ENCODE data around the gene SCN10A.

Gene SCN10A

DNA sequence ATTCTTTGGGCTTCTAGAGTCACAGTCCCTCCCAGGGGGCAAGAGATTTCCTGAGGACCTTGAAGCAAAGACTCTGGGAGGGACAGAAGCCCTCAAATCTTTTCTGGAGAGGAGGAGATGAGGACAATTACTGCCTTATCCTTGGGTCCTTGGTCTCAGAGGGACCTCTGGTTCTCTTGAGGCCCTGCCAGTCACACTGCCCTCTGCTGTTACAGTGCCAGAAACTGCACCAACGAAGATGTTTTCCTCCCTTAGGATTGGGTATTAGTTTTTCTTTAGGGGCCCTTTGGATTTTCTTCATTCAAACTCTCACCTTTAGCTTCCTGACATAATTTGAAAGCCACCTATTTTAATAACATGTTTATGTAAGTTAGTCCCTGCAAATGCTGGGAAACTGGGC is 108.3 kb downstream of the SCN10A start:
- TF ChIP-seq ISL1 (CRISPR knock-in tag; IDR thresholded peaks at IDR 0.05) (no peak), ESRRG (CRISPR knock-in tag; IDR thresholded peaks at IDR 0.05) (no peak)
- TF ChIP-seq, protein P1, sequence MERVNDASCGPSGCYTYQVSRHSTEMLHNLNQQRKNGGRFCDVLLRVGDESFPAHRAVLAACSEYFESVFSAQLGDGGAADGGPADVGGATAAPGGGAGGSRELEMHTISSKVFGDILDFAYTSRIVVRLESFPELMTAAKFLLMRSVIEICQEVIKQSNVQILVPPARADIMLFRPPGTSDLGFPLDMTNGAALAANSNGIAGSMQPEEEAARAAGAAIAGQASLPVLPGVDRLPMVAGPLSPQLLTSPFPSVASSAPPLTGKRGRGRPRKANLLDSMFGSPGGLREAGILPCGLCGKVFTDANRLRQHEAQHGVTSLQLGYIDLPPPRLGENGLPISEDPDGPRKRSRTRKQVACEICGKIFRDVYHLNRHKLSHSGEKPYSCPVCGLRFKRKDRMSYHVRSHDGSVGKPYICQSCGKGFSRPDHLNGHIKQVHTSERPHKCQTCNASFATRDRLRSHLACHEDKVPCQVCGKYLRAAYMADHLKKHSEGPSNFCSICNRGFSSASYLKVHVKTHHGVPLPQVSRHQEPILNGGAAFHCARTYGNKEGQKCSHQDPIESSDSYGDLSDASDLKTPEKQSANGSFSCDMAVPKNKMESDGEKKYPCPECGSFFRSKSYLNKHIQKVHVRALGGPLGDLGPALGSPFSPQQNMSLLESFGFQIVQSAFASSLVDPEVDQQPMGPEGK (CRISPR knock-in tag; IDR thresholded peaks at IDR 0.05; ENCODE audit: borderline replicate concordance) = no peak
- peak; percentile 34; the same call in 1 of the 3 replicates for ATAC-seq

- no peak for ATAC-seq
- TF ChIP-seq, protein P1 (CRISPR knock-in tag; IDR thresholded peaks at IDR 0.05; ENCODE audit: borderline replicate concordance) = no peak
- TF ChIP-seq BACH2 (CRISPR knock-in tag; IDR thresholded peaks at IDR 0.05; ENCODE audit: borderline replicate concordance) = no peak
- no peak for TF ChIP-seq TCF4 (CRISPR knock-in tag; IDR thresholded peaks at IDR 0.05; ENCODE audit: borderline replicate concordance)
- TF ChIP-seq, protein P2, sequence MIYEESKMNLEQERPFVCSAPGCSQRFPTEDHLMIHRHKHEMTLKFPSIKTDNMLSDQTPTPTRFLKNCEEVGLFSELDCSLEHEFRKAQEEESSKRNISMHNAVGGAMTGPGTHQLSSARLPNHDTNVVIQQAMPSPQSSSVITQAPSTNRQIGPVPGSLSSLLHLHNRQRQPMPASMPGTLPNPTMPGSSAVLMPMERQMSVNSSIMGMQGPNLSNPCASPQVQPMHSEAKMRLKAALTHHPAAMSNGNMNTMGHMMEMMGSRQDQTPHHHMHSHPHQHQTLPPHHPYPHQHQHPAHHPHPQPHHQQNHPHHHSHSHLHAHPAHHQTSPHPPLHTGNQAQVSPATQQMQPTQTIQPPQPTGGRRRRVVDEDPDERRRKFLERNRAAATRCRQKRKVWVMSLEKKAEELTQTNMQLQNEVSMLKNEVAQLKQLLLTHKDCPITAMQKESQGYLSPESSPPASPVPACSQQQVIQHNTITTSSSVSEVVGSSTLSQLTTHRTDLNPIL (CRISPR knock-in tag; IDR thresholded peaks at IDR 0.05; ENCODE audit: low read depth) = no peak
- no peak for TF ChIP-seq OSR1 (CRISPR knock-in tag; IDR thresholded peaks at IDR 0.05)
- TF ChIP-seq ISL1 (CRISPR knock-in tag; IDR thresholded peaks at IDR 0.05) = no peak
- TF ChIP-seq ARNTL (CRISPR knock-in tag; IDR thresholded peaks at IDR 0.05; ENCODE audit: borderline replicate concordance, low read depth) = no peak
- TF ChIP-seq GLIS3 (CRISPR knock-in tag; IDR thresholded peaks at IDR 0.05) = no peak
- TF ChIP-seq ZFP3 (CRISPR knock-in tag; IDR thresholded peaks at IDR 0.05) = no peak
- no peak for TF ChIP-seq ZNF70 (CRISPR knock-in tag; IDR thresholded peaks at IDR 0.05)
- TF ChIP-seq TSHZ2 (CRISPR knock-in tag; IDR thresholded peaks at IDR 0.05) = no peak
- no peak for TF ChIP-seq PPARA (CRISPR knock-in tag; IDR thresholded peaks at IDR 0.05; ENCODE audit: borderline replicate concordance)
- TF ChIP-seq, protein P3, sequence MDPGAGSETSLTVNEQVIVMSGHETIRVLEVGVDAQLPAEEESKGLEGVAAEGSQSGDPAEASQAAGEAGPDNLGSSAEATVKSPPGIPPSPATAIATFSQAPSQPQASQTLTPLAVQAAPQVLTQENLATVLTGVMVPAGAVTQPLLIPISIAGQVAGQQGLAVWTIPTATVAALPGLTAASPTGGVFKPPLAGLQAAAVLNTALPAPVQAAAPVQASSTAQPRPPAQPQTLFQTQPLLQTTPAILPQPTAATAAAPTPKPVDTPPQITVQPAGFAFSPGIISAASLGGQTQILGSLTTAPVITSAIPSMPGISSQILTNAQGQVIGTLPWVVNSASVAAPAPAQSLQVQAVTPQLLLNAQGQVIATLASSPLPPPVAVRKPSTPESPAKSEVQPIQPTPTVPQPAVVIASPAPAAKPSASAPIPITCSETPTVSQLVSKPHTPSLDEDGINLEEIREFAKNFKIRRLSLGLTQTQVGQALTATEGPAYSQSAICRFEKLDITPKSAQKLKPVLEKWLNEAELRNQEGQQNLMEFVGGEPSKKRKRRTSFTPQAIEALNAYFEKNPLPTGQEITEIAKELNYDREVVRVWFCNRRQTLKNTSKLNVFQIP (CRISPR knock-in tag; IDR thresholded peaks at IDR 0.05; ENCODE audit: borderline replicate concordance, low read depth) = no peak
Observed at GRCh38 chr3:38706961-38707360, 109.1 kb downstream of the SCN10A start.

GRCh38 chr3:38702231-38702630 is 113.8 kb downstream of the SCN10A start:
- ATAC-seq = no peak
- TF ChIP-seq CSRNP3 (CRISPR knock-in tag; IDR thresholded peaks at IDR 0.05) = no peak
- no peak for TF ChIP-seq ZNF8 (CRISPR knock-in tag; IDR thresholded peaks at IDR 0.05)
- TF ChIP-seq ZNF565 (CRISPR knock-in tag; conservative IDR thresholded peaks at IDR 0.05; ENCODE audit: low read depth) = no peak
- no peak for TF ChIP-seq BACH2 (CRISPR knock-in tag; IDR thresholded peaks at IDR 0.05; ENCODE audit: borderline replicate concordance)
- no peak for TF ChIP-seq OSR1 (CRISPR knock-in tag; IDR thresholded peaks at IDR 0.05)
- TF ChIP-seq, protein P3 (CRISPR knock-in tag; IDR thresholded peaks at IDR 0.05; ENCODE audit: borderline replicate concordance, low read depth) = no peak
- TF ChIP-seq TOX (CRISPR knock-in tag; IDR thresholded peaks at IDR 0.05; ENCODE audit: borderline replicate concordance) = no peak

Data from SK-N-SH treated with all-trans-retinoic acid at 6 μM for 48 hours (cell line).